T-helper 1 cell treated with Interleukin-12 subunit alpha and Interleukin-12 subunit beta and Interleukin-4 antibody, amounts not matched to agents 30 μg/mL and 1 μg/mL, for 36 hours (primary cell): ENCODE results near the gene CCNG2.
A peak's percentile ranks its signal among the peaks of the same experiment; 100 is the strongest.

ENCODE experiments used
- H3K27ac Mint-ChIP-seq: one replicate; pipeline ENCODE4 v1.8.0; 2021; ENCODE audit warnings: mild to moderate bottlenecking, mixed read lengths
- H3K27me3 Mint-ChIP-seq: one replicate; pipeline ENCODE4 v1.8.0; 2021; ENCODE audit warnings: low read depth, mixed read lengths
- H3K36me3 Mint-ChIP-seq: one replicate; pipeline ENCODE4 v1.8.0; 2021; ENCODE audit warnings: low read depth, mixed read lengths
- H3K4me1 Mint-ChIP-seq: one replicate; pipeline ENCODE4 v1.8.0; 2021; ENCODE audit warnings: low read depth, mixed read lengths
- H3K4me3 Mint-ChIP-seq: one replicate; pipeline ENCODE4 v1.8.0; 2021; ENCODE audit warnings: mild to moderate bottlenecking, moderate library complexity, mixed read lengths
- H3K9me3 Mint-ChIP-seq: one replicate; pipeline ENCODE4 v1.8.0; 2021; ENCODE audit warnings: mixed read lengths

The CCNG2 gene

DNA sequence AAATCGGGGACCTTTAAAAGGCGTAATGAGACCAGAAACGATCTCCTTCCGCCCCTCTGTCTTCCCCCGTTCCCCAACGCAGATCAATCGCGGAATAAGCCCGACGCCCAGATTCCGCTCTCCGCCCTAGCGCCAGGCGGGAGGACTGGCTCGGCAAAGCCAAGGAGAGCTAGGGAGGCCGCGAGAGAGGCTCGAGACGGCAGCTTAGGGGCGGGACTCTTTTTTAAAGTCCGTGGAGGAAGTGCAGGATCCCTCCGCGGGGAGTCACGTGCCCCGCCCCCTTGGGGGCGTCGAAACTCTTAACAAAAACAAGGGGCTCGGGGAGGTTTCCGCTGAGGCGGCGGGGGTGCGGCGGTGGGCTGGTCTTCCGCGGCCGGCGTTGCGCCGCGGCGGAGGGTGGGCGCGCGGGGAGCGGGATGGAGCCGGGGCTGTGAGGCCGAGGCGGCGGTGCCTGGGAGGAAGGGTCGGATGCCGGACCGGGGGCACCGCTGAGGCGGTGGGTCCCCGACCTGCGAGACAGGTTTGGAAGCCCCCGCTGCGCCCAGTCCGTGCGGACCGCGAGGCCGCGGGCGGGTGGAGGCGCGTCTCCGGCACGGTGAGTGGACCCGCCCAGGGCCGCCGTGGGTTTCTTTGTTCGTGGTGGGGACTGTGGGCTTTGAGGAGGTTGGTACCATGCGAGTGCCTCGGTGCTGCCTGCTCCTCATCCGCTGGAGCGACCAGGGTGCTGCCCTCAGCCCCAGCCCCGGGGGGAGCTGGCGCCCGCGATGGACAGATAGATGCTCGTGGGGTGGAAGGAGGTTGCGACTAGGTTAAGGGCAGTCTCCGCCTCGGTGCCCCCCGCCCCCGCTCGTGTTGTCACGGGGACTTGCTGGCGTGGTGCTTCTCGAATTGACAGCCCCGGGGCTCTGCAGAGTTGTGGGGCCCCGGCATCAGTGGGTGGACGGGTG lies at the start of gene CCNG2:
Gene CCNG2, plus strand, starts transcription at position 296 of the 947 bp plus-strand sequence. CDS start 1,326 bp downstream, outside the sequence.
- H3K4me1 Mint-ChIP-seq = peaks cover 31% of the 10 kb centered on the region
- H3K27me3 Mint-ChIP-seq = no peaks in the 10 kb centered on the region
- no peaks in the 10 kb centered on the region for H3K9me3 Mint-ChIP-seq
- H3K4me3 Mint-ChIP-seq = peak within 1 kb of the TSS; percentile 98
- peaks cover 18% of the 10 kb centered on the region for H3K36me3 Mint-ChIP-seq
- peak within 1 kb of the TSS; percentile 97 for H3K27ac Mint-ChIP-seq

DNA sequence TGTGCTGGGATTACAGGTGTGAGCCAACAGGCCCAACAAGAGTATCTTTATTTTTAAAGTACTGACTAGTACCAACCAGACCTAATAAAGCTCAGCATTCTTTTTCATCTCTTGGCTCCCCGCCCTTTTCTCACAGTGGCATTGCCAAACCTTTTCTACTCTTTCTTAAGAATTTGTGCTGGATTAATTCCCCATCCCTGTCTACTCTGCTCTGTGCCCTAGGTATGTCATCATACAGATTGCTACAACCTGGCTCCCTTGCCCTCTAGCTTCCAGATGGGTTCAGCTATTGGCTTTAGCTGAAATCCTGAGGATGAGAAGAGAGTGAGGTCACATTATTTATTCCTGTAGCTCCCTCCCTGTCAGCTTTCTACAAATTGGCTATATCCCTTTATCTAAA lies 46.3 kb upstream of the CCNG2 start:
- H3K27me3 Mint-ChIP-seq = peaks cover 31% of the 10 kb centered on the region
- H3K36me3 Mint-ChIP-seq = no peaks in the 10 kb centered on the region
- no peak overlapping the region for H3K4me3 Mint-ChIP-seq
- H3K27ac Mint-ChIP-seq = no peak overlapping the region
- no peaks in the 10 kb centered on the region for H3K4me1 Mint-ChIP-seq
- H3K9me3 Mint-ChIP-seq = no peaks in the 10 kb centered on the region

DNA sequence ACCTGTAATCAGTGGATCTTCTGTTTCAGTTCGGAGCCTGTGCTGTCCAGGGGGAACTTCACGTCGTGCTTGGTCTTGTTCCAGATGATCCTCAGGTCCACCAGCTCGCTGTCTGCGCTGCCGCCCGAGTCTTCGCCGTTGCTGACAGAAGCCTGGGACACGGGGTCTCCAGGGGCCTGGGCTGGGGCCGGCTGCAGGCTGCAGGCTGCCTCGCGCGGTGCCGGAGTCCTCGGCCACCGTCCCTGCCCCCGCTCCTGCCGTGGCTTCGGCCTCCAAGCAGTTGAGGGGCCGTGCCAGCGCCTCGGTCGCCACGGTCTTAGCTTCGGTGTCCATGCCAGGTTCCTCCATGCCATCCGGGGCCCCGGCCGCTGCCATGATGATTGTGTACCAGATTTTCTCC lies 43.9 kb upstream of the CCNG2 start:
- peaks cover 24% of the 10 kb centered on the region for H3K27me3 Mint-ChIP-seq
- no peaks in the 10 kb centered on the region for H3K9me3 Mint-ChIP-seq
- H3K27ac Mint-ChIP-seq = no peak overlapping the region
- H3K4me3 Mint-ChIP-seq = no peak overlapping the region
- no peaks in the 10 kb centered on the region for H3K36me3 Mint-ChIP-seq
- no peaks in the 10 kb centered on the region for H3K4me1 Mint-ChIP-seq

- Mint-ChIP-seq H3K27me3 (peaks cover 28% of the 10 kb centered on the region), H3K4me3 (no peak overlapping the region), H3K9me3 (no peaks in the 10 kb centered on the region), H3K4me1 (no peaks in the 10 kb centered on the region), H3K36me3 (no peaks in the 10 kb centered on the region), H3K27ac (no peak overlapping the region)
Observed at GRCh38 chr4:77117721-77118120, 39.3 kb upstream of the CCNG2 start.

DNA sequence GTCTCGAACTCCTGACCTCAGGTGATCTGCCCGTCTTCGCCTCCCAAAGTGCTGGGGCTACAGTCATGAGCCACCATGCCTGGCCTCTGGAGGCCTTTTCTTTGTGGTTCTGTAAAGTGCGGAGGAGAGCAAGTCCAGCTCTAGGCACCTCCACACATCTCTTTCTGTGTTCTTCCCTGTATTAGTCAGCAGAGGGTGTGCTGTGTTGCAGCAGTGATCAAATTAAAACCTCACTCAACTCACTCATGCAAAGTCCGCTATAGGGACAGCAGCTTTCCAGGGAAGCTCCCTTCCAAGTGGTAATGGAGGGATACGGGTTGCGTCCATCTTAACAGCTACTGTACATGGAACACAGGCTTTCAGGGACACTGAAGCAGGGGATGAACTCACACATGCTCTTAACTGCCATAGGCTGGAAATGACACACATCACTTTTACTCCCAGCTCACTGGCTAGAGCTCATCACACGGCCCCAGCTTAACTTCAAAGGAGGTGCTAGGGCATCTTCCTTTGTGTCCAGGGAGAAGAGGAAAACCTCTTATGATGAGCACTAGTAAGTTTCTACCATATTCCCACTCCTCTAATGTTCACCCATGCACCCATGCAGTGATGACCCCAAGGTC lies 36.0 kb upstream of the CCNG2 start:
- Mint-ChIP-seq H3K9me3 (no peaks in the 10 kb centered on the region), H3K27ac (no peak overlapping the region), H3K36me3 (no peaks in the 10 kb centered on the region), H3K4me1 (no peaks in the 10 kb centered on the region), H3K4me3 (no peak overlapping the region), H3K27me3 (peaks cover 26% of the 10 kb centered on the region)

DNA sequence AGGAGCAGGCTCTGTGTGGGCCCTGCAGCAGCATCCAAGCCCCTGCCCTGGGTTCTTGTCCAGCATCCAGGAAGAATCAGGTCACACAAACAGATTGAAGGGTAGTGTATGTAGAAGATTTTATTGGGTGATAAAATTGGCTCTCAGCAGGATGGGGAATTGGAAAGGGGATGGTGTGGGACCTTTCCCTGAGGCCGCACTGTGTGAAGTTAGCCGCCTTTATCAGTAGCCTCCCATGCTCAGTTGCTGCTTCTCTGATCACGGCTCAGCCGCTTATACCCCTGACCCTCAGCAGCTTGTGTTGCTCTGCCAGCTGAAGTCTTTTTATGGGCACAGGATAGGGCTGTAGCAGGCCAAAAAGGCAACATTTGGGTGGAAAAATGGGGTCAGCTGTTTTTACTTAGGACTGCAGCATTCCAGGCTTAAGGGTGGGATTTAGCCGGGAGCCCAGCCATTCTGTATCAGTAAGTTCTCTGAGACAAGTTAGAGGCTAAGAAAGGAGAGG lies 35.2 kb upstream of the CCNG2 start:
- H3K27me3 Mint-ChIP-seq = peaks cover 26% of the 10 kb centered on the region
- H3K4me3 Mint-ChIP-seq = no peak overlapping the region
- H3K4me1 Mint-ChIP-seq = no peaks in the 10 kb centered on the region
- no peaks in the 10 kb centered on the region for H3K36me3 Mint-ChIP-seq
- H3K9me3 Mint-ChIP-seq = no peaks in the 10 kb centered on the region
- no peak overlapping the region for H3K27ac Mint-ChIP-seq

DNA sequence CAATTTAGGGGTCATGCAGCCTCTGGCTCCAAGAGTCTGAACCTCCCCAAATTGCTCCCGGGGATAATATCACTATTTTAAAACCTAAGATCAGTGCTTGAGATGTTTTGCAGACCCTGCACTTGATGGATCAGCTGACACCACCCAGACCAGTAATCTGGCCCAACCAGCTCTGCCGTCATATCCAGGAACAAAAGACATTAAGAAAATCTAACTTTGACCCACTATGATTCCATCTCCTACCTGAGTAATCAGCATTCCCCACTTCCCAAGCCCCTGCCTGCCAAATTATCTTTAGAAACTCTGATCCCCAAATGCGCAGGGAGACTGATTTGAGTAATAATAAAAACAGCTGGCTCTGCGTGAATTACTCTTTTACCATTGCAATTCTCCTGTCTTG lies 34.4 kb upstream of the CCNG2 start:
- no peaks in the 10 kb centered on the region for H3K4me1 Mint-ChIP-seq
- peaks cover 19% of the 10 kb centered on the region for H3K27me3 Mint-ChIP-seq
- H3K4me3 Mint-ChIP-seq = no peak overlapping the region
- H3K27ac Mint-ChIP-seq = peak overlapping the region; percentile 18
- no peaks in the 10 kb centered on the region for H3K9me3 Mint-ChIP-seq
- H3K36me3 Mint-ChIP-seq = no peaks in the 10 kb centered on the region

- H3K36me3 Mint-ChIP-seq = no peaks in the 10 kb centered on the region
- no peak overlapping the region for H3K4me3 Mint-ChIP-seq
- no peaks in the 10 kb centered on the region for H3K9me3 Mint-ChIP-seq
- no peak overlapping the region for H3K27ac Mint-ChIP-seq
- peaks cover 17% of the 10 kb centered on the region for H3K27me3 Mint-ChIP-seq
- H3K4me1 Mint-ChIP-seq = no peaks in the 10 kb centered on the region
Observed at GRCh38 chr4:77123411-77123810, 33.6 kb upstream of the CCNG2 start.

GRCh38 chr4:77124576-77124975 lies 32.4 kb upstream of the CCNG2 start:
- H3K9me3 Mint-ChIP-seq = no peaks in the 10 kb centered on the region
- no peaks in the 10 kb centered on the region for H3K4me1 Mint-ChIP-seq
- H3K27ac Mint-ChIP-seq = no peak overlapping the region
- H3K36me3 Mint-ChIP-seq = no peaks in the 10 kb centered on the region
- peaks cover 10% of the 10 kb centered on the region for H3K27me3 Mint-ChIP-seq
- no peak overlapping the region for H3K4me3 Mint-ChIP-seq

DNA sequence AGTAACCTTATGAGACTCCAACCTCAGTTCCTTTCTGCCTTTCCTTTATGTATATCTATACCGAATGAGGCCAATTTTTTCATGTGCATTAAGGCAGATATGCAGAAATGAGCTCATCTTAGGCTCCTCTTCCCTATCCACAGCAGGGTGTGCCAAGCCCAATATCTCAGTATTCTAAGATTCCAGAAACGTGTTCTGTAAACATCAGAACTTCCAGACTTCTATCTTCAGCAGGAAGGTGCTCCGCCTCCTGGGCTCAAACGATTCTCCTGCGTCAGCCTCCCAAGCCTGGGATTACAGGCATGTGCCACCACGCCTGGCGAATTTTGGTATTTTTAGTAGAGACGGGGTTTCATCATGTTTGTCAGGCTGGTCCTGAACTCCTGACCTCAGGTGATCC lies 31.0 kb upstream of the CCNG2 start:
- peaks cover 13% of the 10 kb centered on the region for H3K27me3 Mint-ChIP-seq
- no peaks in the 10 kb centered on the region for H3K4me1 Mint-ChIP-seq
- no peak overlapping the region for H3K4me3 Mint-ChIP-seq
- H3K27ac Mint-ChIP-seq = no peak overlapping the region
- H3K9me3 Mint-ChIP-seq = peaks cover 5% of the 10 kb centered on the region
- no peaks in the 10 kb centered on the region for H3K36me3 Mint-ChIP-seq

DNA sequence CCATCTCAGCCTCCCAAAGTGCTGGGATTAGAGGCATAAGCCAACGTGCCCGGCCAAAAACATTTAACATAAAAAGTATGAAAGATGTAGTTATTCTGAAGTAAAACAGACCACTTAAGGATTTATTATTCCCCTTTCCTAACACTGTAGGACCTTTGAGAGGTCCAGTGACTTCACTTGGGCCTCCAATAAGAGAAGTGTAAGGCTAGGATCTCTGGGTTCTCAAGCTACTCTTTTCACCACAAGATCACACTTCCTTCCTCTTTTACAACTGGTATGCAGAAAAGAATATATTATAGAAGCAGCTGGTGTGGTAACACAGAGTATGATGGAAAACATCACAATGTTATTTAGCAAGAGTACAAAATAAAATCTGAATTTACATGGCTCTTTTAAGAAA lies 30.2 kb upstream of the CCNG2 start:
- H3K27ac Mint-ChIP-seq = no peak overlapping the region

DNA sequence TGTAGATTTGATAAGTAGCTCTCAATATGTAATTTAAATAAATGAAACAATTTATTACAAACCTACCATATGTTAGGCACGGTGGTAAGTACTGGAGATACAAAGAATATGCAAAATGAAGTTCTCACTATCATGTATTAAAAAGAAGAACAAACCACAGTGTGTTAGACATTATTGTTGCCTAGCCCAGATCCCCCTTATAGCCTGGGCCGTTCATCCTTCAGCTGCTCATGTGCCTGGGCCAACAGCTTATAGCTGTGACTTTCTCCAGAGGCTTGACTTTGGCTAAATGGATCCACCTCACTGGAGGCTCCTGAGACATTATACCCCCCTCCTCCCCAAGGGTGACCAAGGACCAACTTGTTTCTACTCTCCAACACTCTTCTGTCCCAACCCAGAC lies 29.8 kb upstream of the CCNG2 start:
- peaks cover 21% of the 10 kb centered on the region for H3K27me3 Mint-ChIP-seq
- no peak overlapping the region for H3K4me3 Mint-ChIP-seq
- H3K36me3 Mint-ChIP-seq = no peaks in the 10 kb centered on the region
- no peaks in the 10 kb centered on the region for H3K4me1 Mint-ChIP-seq
- H3K9me3 Mint-ChIP-seq = peaks cover 5% of the 10 kb centered on the region
- no peak overlapping the region for H3K27ac Mint-ChIP-seq

More for the DNA sequence above, 30.2 kb upstream of the CCNG2 start:
- Mint-ChIP-seq H3K4me3 (no peak overlapping the region), H3K36me3 (no peaks in the 10 kb centered on the region), H3K27me3 (peaks cover 21% of the 10 kb centered on the region), H3K4me1 (no peaks in the 10 kb centered on the region), H3K9me3 (peaks cover 5% of the 10 kb centered on the region)

GRCh38 chr4:77127837-77128621 lies 29.0 kb upstream of the CCNG2 start:
- H3K4me1 Mint-ChIP-seq = no peaks in the 10 kb centered on the region
- H3K9me3 Mint-ChIP-seq = peaks cover 5% of the 10 kb centered on the region
- no peaks in the 10 kb centered on the region for H3K36me3 Mint-ChIP-seq
- no peak overlapping the region for H3K4me3 Mint-ChIP-seq
- no peak overlapping the region for H3K27ac Mint-ChIP-seq
- H3K27me3 Mint-ChIP-seq = peaks cover 16% of the 10 kb centered on the region

GRCh38 chr4:77132652-77133312 lies 24.2 kb upstream of the CCNG2 start:
- H3K36me3 Mint-ChIP-seq = no peaks in the 10 kb centered on the region
- H3K27me3 Mint-ChIP-seq = peaks cover 12% of the 10 kb centered on the region

More at GRCh38 chr4:77132652-77133312, 24.2 kb upstream of the CCNG2 start:
- Mint-ChIP-seq H3K4me1 (peaks cover 4% of the 10 kb centered on the region), H3K9me3 (peaks cover 5% of the 10 kb centered on the region), H3K27ac (no peak overlapping the region), H3K4me3 (no peak overlapping the region)
